NCI-H345 treated with DMSO at 0.1 percent for 48 hours (cell line): ENCODE data around the gene RABAC1.
"Not testable (repeated sequence)": the region's sequence is repeated elsewhere in the genome, so short reads cannot be mapped to it uniquely, and the experiment has no call there.

Experiments used
- DNase-seq: peaks from one replicate; lab custom pipeline; 2025; ENCODE audit not compliant: unreplicated experiment; lab: John Stamatoyannopoulos, UW

The RABAC1 gene

GRCh38 chr19:41959056-41960053, at the start of gene RABAC1:
Gene RABAC1, minus strand, starts transcription at chr19:41959321. Its CDS starts 29 bp downstream, at chr19:41959292.
- peak; percentile 74 for DNase-seq

- DNase-seq, result no peak
These were observed 47.4 kb upstream of the RABAC1 start for GRCh38 chr19:42006569-42006968.

GRCh38 chr19:42005504-42005903, 46.4 kb upstream of the RABAC1 start:
- no peak for DNase-seq

GRCh38 chr19:42003506-42004294, 44.6 kb upstream of the RABAC1 start:
- DNase-seq, result no peak

GRCh38 chr19:41999878-42000208, 40.7 kb upstream of the RABAC1 start:
- DNase-seq, result no peak

GRCh38 chr19:41999071-41999877, 40.2 kb upstream of the RABAC1 start:
- no peak for DNase-seq

- no peak for DNase-seq
These were observed 39.3 kb upstream of the RABAC1 start for GRCh38 chr19:41998246-41999020.

- no peak for DNase-seq
These were observed 38.7 kb upstream of the RABAC1 start for GRCh38 chr19:41997851-41998229.

- no peak for DNase-seq
These were observed 38.2 kb upstream of the RABAC1 start for GRCh38 chr19:41997121-41997850.

GRCh38 chr19:41995959-41996797, 37.1 kb upstream of the RABAC1 start:
- no peak for DNase-seq

- no peak for DNase-seq
These were observed 36.2 kb upstream of the RABAC1 start for GRCh38 chr19:41994994-41995958.

GRCh38 chr19:41994521-41994971, 35.4 kb upstream of the RABAC1 start:
- DNase-seq, result no peak

- DNase-seq, result peak; percentile 8
These were observed 34.7 kb upstream of the RABAC1 start, which contains the start of gene ATP1A3 for GRCh38 chr19:41993612-41994483. Gene ATP1A3, minus strand, starts transcription at chr19:41994230. Its CDS starts 154 bp downstream, at chr19:41994076.

GRCh38 chr19:41991925-41992569, 32.9 kb upstream of the RABAC1 start:
- not testable (repeated sequence) for DNase-seq

- DNase-seq, result no peak
These were observed 31.9 kb upstream of the RABAC1 start for GRCh38 chr19:41991025-41991424.

- DNase-seq, result no peak
These were observed 31.5 kb upstream of the RABAC1 start for GRCh38 chr19:41990615-41991014.
